ENCODE results near the gene REG3G.

The REG3G gene

GRCh38 chr2:79025421-79025820 is at the start of gene REG3G:
REG3G (plus strand) TSS chr2:79025702; CDS start chr2:79026094, 392 bp downstream.
- no peaks in the 10 kb centered on the region for H3K27me3 ChIP-seq (ENCODE audit: control insufficient read depth, insufficient read depth, low read length)
- H3K9me3 ChIP-seq (ENCODE audit: control insufficient read depth, insufficient read depth, low read length) = no peaks in the 10 kb centered on the region
- no CpG with 5 or more reads among the region's 3 CpGs for WGBS (ENCODE audit: insufficient coverage, insufficient read length)
- no peak within 1 kb of the TSS for H3K4me3 ChIP-seq (ENCODE audit: low read length)
- no peaks in the 10 kb centered on the region for H3K4me1 ChIP-seq (ENCODE audit: control insufficient read depth, insufficient read depth, low read length)
- H3K27ac ChIP-seq (ENCODE audit: low read length) = no peak within 1 kb of the TSS
- no peaks in the 10 kb centered on the region for H3K36me3 ChIP-seq (ENCODE audit: control insufficient read depth, insufficient read depth, low read length)
- no peak for DNase-seq (ENCODE audit: low read depth, low spot score)

- DNase-seq (ENCODE audit: low read depth, low spot score) = no peak
- peaks cover 2% of the 10 kb centered on the region; the same call in 1 of the 2 replicates for H3K4me1 ChIP-seq (ENCODE audit: control insufficient read depth, insufficient read depth, low read length)
- no CpG with 5 or more reads among the region's 4 CpGs for WGBS (ENCODE audit: insufficient coverage, insufficient read length)
- no peak overlapping the region for H3K27ac ChIP-seq (ENCODE audit: low read length)
- H3K9me3 ChIP-seq (ENCODE audit: control insufficient read depth, insufficient read depth, low read length) = no peaks in the 10 kb centered on the region
- H3K36me3 ChIP-seq (ENCODE audit: control insufficient read depth, insufficient read depth, low read length) = no peaks in the 10 kb centered on the region
- H3K4me3 ChIP-seq (ENCODE audit: low read length) = no peak overlapping the region
- no peaks in the 10 kb centered on the region for H3K27me3 ChIP-seq (ENCODE audit: control insufficient read depth, insufficient read depth, low read length)
Measured at GRCh38 chr2:78977661-78978145, 47.8 kb upstream of the REG3G start.

DNA sequence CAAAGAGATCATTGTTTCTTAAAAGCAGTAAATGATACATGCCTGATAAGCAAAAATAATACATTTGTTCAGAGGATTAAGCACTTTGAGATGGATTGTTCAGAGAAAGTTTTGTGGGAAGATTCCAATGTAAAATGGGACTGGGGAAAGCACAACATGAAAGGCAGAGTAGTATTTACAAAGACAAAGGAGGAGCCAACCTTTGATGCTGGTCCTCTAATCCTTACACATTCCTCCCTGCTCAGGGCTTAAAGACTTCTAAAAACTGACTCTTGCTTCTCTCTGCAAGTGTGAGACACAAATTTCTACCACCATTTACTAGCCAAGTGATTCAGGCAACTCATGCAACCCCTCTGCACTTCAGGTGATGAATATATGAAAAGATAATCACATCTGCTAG is 47.2 kb upstream of the REG3G start:
- Histone ChIP-seq H3K36me3 (ENCODE audit: control insufficient read depth, insufficient read depth, low read length) (no peaks in the 10 kb centered on the region), H3K27ac (ENCODE audit: low read length) (no peak overlapping the region)

DNA sequence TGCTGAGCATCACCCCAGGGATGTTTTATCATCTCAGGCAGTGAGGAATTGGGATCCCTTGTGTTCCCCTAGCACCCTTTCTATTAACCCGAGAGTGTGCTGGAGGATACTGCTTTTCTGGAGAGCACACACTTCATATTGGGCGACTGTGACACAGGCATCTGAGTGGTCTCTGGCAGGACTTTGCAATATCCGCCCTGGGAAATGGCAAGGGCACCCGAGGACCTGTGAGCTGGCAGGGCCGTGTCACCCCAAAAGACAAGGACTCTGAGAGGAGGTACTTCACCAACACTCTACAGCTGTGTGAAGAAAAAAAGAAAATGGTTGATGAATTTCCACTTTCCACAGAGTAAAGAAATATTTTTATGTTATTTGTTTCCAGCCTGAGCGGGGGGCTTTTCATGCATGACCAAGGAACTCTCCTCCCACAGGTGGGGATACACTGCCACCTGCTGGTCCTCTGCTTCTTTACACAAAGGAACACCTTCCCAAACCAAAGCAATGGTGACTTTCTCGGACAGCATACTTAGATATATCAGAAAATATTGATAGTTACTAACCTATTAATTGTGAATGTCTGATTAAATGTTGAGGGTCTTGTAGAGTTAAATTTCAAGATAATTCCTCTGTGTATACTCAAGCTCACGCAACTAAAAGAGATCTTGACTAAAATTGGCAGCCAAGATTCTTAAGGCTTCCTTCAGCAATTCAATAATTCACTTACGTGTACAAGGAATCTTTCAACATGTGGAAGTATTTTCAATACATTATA is 45.9 kb upstream of the REG3G start:
- no peaks in the 10 kb centered on the region for H3K36me3 ChIP-seq (ENCODE audit: control insufficient read depth, insufficient read depth, low read length)
- no peak overlapping the region for H3K27ac ChIP-seq (ENCODE audit: low read length)
- no peaks in the 10 kb centered on the region for H3K27me3 ChIP-seq (ENCODE audit: control insufficient read depth, insufficient read depth, low read length)
- no CpG with 5 or more reads among the region's 9 CpGs for WGBS (ENCODE audit: insufficient coverage, insufficient read length)
- H3K4me1 ChIP-seq (ENCODE audit: control insufficient read depth, insufficient read depth, low read length) = peaks cover 2% of the 10 kb centered on the region; the same call in 1 of the 2 replicates
- H3K4me3 ChIP-seq (ENCODE audit: low read length) = no peak overlapping the region
- H3K9me3 ChIP-seq (ENCODE audit: control insufficient read depth, insufficient read depth, low read length) = no peaks in the 10 kb centered on the region
- DNase-seq (ENCODE audit: low read depth, low spot score) = no peak

More for the DNA sequence above, 47.2 kb upstream of the REG3G start:
- H3K4me1 ChIP-seq (ENCODE audit: control insufficient read depth, insufficient read depth, low read length) = peaks cover 2% of the 10 kb centered on the region; the same call in 1 of the 2 replicates
- H3K4me3 ChIP-seq (ENCODE audit: low read length) = no peak overlapping the region
- no peaks in the 10 kb centered on the region for H3K9me3 ChIP-seq (ENCODE audit: control insufficient read depth, insufficient read depth, low read length)
- H3K27me3 ChIP-seq (ENCODE audit: control insufficient read depth, insufficient read depth, low read length) = no peaks in the 10 kb centered on the region
- no peak for DNase-seq (ENCODE audit: low read depth, low spot score)

DNA sequence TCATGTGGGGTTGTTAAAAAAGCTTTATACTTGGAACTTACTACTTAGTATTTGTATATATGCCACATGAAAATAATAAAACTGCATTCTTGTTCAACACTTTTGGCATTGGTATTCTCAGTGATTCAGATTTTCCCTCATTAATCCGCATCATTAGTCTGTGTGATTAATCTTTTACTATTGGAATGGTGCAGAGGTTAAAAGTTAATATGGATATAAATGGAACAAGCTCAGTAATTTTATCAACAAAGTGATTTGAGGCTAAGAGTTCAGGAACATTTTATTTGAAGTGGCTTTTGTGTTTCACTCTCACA is 45.4 kb upstream of the REG3G start:
- no CpG with 5 or more reads among the region's 1 CpG for WGBS (ENCODE audit: insufficient coverage, insufficient read length)
- Histone ChIP-seq H3K9me3 (ENCODE audit: control insufficient read depth, insufficient read depth, low read length) (no peaks in the 10 kb centered on the region), H3K4me1 (ENCODE audit: control insufficient read depth, insufficient read depth, low read length) (peaks cover 2% of the 10 kb centered on the region; the same call in 1 of the 2 replicates), H3K27me3 (ENCODE audit: control insufficient read depth, insufficient read depth, low read length) (no peaks in the 10 kb centered on the region), H3K36me3 (ENCODE audit: control insufficient read depth, insufficient read depth, low read length) (no peaks in the 10 kb centered on the region), H3K27ac (ENCODE audit: low read length) (no peak overlapping the region), H3K4me3 (ENCODE audit: low read length) (no peak overlapping the region)
- DNase-seq (ENCODE audit: low read depth, low spot score) = no peak

DNA sequence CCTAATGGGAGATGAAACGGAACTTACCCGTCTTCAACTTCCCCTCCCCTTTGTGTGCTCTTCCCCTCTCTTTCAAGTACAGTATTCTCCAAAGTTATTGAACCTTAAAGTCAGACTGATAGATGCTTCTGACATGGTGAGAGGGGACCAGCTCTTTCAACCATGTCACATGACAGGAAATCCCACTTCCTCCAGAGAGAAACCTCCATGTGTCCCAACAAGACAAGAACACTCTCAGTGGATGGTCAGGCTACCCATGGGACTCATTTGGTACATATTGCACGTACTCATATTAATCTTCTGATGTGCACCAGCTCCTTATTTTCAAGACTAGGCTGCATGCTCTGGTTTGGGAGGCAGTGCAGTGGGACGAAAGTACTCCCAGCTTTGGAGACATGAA is 44.6 kb upstream of the REG3G start:
- WGBS (ENCODE audit: insufficient coverage, insufficient read length) = no CpG with 5 or more reads among the region's 4 CpGs
- peaks cover 2% of the 10 kb centered on the region; the same call in 1 of the 2 replicates for H3K4me1 ChIP-seq (ENCODE audit: control insufficient read depth, insufficient read depth, low read length)
- H3K9me3 ChIP-seq (ENCODE audit: control insufficient read depth, insufficient read depth, low read length) = no peaks in the 10 kb centered on the region
- H3K4me3 ChIP-seq (ENCODE audit: low read length) = no peak overlapping the region
- H3K27me3 ChIP-seq (ENCODE audit: control insufficient read depth, insufficient read depth, low read length) = no peaks in the 10 kb centered on the region
- no peak for DNase-seq (ENCODE audit: low read depth, low spot score)
- H3K27ac ChIP-seq (ENCODE audit: low read length) = no peak overlapping the region
- H3K36me3 ChIP-seq (ENCODE audit: control insufficient read depth, insufficient read depth, low read length) = no peaks in the 10 kb centered on the region

DNA sequence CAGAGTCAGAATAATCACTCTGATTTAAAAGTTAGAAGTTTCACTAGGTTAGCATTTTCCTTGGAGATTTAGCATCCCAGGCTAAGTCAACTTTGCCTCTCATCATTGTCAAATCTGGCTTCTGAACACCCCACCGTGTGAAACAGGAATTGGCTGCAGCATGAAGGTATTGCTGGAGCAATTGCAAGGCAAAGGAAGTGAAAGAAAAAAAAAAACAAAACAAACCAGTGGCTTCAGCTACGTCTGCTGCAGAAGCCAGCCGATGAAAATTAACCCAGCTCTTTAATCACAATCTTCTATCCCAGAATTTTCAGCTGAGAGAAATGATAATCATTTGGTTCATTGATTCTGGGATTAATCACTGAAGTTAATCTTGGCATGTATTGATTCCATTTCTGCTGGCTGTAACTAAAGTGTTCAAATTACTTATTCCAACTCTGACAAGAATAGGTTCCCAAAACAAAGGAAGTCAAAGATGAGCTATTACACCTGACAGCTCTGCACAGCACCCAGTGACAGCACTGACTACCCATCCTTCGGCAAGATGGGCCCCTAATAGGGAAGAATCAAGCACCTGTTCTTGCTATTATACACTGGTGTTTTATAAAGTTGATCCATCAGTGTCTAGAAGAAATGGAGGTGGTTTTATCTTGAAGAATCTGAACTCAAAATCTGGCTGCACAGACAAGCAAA is 42.7 kb upstream of the REG3G start:
- Histone ChIP-seq H3K9me3 (ENCODE audit: control insufficient read depth, insufficient read depth, low read length) (no peaks in the 10 kb centered on the region), H3K36me3 (ENCODE audit: control insufficient read depth, insufficient read depth, low read length) (no peaks in the 10 kb centered on the region), H3K27ac (ENCODE audit: low read length) (no peak overlapping the region), H3K4me1 (ENCODE audit: control insufficient read depth, insufficient read depth, low read length) (peaks cover 2% of the 10 kb centered on the region; the same call in 1 of the 2 replicates), H3K4me3 (ENCODE audit: low read length) (no peak overlapping the region), H3K27me3 (ENCODE audit: control insufficient read depth, insufficient read depth, low read length) (no peaks in the 10 kb centered on the region)
- WGBS (ENCODE audit: insufficient coverage, insufficient read length) = no CpG with 5 or more reads among the region's 4 CpGs
- DNase-seq (ENCODE audit: low read depth, low spot score) = no peak

DNA sequence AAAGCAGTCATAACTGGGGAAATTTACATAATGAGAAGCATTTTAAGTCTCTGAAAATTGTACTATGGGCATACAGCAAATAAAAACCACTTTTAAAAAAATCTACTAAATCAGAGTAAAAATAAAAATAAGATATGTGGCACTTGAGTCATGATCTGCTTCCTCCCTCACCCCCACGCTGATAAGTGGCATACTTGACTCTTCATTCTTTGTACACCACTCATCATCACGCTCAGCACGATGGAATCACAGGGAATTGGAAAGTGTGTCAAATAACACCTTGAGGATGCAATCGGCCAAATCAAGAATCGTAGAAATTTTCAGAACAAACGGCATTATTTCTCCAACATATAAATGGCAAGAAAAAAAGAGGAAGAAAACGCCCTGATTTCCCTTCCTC is 41.1 kb upstream of the REG3G start:
- H3K27ac ChIP-seq (ENCODE audit: low read length) = no peak overlapping the region
- no peak overlapping the region for H3K4me3 ChIP-seq (ENCODE audit: low read length)
- H3K27me3 ChIP-seq (ENCODE audit: control insufficient read depth, insufficient read depth, low read length) = no peaks in the 10 kb centered on the region
- no peaks in the 10 kb centered on the region for H3K4me1 ChIP-seq (ENCODE audit: control insufficient read depth, insufficient read depth, low read length)
- WGBS (ENCODE audit: insufficient coverage, insufficient read length) = no CpG with 5 or more reads among the region's 7 CpGs
- H3K9me3 ChIP-seq (ENCODE audit: control insufficient read depth, insufficient read depth, low read length) = no peaks in the 10 kb centered on the region
- H3K36me3 ChIP-seq (ENCODE audit: control insufficient read depth, insufficient read depth, low read length) = no peaks in the 10 kb centered on the region
- DNase-seq (ENCODE audit: low read depth, low spot score) = no peak

- DNase-seq (ENCODE audit: low read depth, low spot score) = no peak
- H3K4me3 ChIP-seq (ENCODE audit: low read length) = no peak overlapping the region
- WGBS (ENCODE audit: insufficient coverage, insufficient read length) = no CpG with 5 or more reads among the region's 1 CpG
- no peaks in the 10 kb centered on the region for H3K4me1 ChIP-seq (ENCODE audit: control insufficient read depth, insufficient read depth, low read length)
- no peaks in the 10 kb centered on the region for H3K9me3 ChIP-seq (ENCODE audit: control insufficient read depth, insufficient read depth, low read length)
- no peak overlapping the region for H3K27ac ChIP-seq (ENCODE audit: low read length)
- H3K27me3 ChIP-seq (ENCODE audit: control insufficient read depth, insufficient read depth, low read length) = no peaks in the 10 kb centered on the region
- no peaks in the 10 kb centered on the region for H3K36me3 ChIP-seq (ENCODE audit: control insufficient read depth, insufficient read depth, low read length)
Measured at GRCh38 chr2:78985558-78985957, 39.9 kb upstream of the REG3G start.

DNA sequence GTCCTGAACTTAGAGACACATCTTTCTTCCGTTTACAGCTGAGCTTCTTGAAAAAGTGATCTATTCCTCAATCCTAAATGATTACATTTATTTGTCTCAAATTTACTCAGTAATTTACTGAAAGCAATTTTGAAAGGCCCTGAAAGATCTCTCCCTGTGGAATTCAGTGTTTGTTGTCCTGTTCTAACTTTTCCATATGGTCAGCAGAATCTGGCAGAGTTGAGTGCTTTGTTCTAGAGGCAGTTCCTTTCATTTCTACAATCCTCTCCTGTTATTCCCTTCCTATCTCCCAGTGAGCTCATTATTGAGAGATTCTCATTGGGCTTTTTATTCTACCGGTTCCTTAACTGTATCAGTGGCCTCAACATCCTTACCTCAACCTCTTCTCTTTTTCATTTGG is 36.5 kb upstream of the REG3G start:
- H3K4me3 ChIP-seq (ENCODE audit: low read length) = no peak overlapping the region
- H3K27ac ChIP-seq (ENCODE audit: low read length) = no peak overlapping the region
- DNase-seq (ENCODE audit: low read depth, low spot score) = no peak
- no peaks in the 10 kb centered on the region for H3K9me3 ChIP-seq (ENCODE audit: control insufficient read depth, insufficient read depth, low read length)
- WGBS (ENCODE audit: insufficient coverage, insufficient read length) = no CpG with 5 or more reads among the region's 2 CpGs
- H3K27me3 ChIP-seq (ENCODE audit: control insufficient read depth, insufficient read depth, low read length) = peaks cover 10% of the 10 kb centered on the region; the same call in 1 of the 2 replicates
- H3K4me1 ChIP-seq (ENCODE audit: control insufficient read depth, insufficient read depth, low read length) = no peaks in the 10 kb centered on the region
- no peaks in the 10 kb centered on the region for H3K36me3 ChIP-seq (ENCODE audit: control insufficient read depth, insufficient read depth, low read length)
